HFFc6 (cell line): Measurements from ENCODE around the gene DGKZ. TPM values are rescaled to one million over a fixed set of nuclear protein-coding genes. Genes with fewer than 3 reads are reported as not detected.
A peak's percentile ranks its signal among the peaks of the same experiment; 100 is the strongest.

ENCODE experiments used
- DNase-seq: peaks from one replicate; pipeline ENCODE4 v3.0.0-alpha.2; 2018
- H3K27ac Mint-ChIP-seq: 2 replicates; pipeline ENCODE4 v1.8.0; 2020; ENCODE audit warnings: mild to moderate bottlenecking, mixed read lengths
- H3K27me3 Mint-ChIP-seq: 2 replicates; pipeline ENCODE4 v1.8.0; 2021; ENCODE audit warnings: mild to moderate bottlenecking, moderate library complexity, mixed read lengths; ENCODE audit not compliant: insufficient read depth
- H3K36me3 Mint-ChIP-seq: 2 replicates; pipeline ENCODE4 v1.8.0; 2021; ENCODE audit warnings: low read depth, mixed read lengths
- H3K4me1 Mint-ChIP-seq: 2 replicates; pipeline ENCODE4 v1.8.0; 2020; ENCODE audit warnings: low read depth, mixed read lengths
- H3K4me3 Mint-ChIP-seq: 2 replicates; pipeline ENCODE4 v1.8.0; 2020; ENCODE audit warnings: mild to moderate bottlenecking, moderate library complexity, mixed read lengths
- H3K9me3 Mint-ChIP-seq: 2 replicates; pipeline ENCODE4 v1.8.0; 2020; ENCODE audit warnings: mild to moderate bottlenecking, mixed read lengths
- microRNA-seq: library from miRNA; unstranded; fragments of <30 nt; microRNA quantifications from one replicate; pipeline ENCODE4, GENCODE V29; 2019
- total RNA-seq, 6 experiments: library from RNA; stranded (reverse); fragmentation: NEBNext Ultra II Directional; extraction: Animal tissue kit (Norgen Biotek cat#: 25700); gene quantifications; 2 replicates in 1 of 6; 3 replicates in 5 of 6; pipeline ENCODE4 v1.2.3, GENCODE V29; 2021
- TF ChIP-seq, protein P1 (sequence below): fragments of 200-600 bp; sonication (generic); IDR thresholded peaks from 2 replicates; pipeline ENCODE4 v1.5.0; 2021; ENCODE audit warnings: antibody characterized with exemption, mild to moderate bottlenecking

Gene DGKZ
- total RNA-seq, 6 experiments from 2014 or later = 40.4 to 49.8 (median 46.2) TPM

DNA sequence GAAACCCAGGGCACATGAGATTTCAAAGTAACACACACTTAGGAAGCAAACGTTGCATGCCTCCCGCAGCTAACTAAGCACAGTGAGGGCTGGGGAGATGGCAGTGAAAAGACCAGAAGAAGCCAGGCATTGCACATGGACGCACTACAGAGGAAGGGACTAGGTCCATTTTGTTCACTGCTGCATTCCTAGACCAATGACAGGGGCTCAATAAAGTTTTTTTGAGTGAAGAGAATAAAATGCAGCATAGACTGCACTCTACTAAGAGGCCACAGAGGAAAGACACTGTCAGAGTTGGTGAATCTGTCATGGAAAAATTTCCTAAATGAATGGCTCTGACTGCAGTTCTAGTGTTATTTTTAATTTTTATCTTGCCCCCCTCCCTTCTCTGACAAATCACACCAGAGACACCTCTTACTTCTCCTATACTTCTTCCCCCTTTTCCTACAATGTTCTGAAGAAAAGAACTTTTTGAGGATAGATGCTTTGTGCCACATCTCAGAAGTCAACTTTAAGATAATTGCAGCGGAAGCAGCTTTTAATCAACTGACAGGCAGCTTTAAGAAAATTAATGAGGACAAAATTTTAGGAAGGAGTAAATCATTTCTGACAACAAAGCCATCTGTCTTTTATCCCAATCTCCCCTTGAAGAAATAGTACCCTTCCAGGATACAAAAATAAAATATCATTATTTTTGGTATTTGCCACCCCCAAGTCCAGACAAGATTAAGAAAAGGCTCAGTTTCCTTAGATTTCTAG is 79.1 kb downstream of the DGKZ start:
- H3K9me3 Mint-ChIP-seq = no peaks in the 10 kb centered on the region
- no peaks in the 10 kb centered on the region; the same call in 1 of the 2 replicates for H3K27me3 Mint-ChIP-seq
- TF ChIP-seq, protein P1, sequence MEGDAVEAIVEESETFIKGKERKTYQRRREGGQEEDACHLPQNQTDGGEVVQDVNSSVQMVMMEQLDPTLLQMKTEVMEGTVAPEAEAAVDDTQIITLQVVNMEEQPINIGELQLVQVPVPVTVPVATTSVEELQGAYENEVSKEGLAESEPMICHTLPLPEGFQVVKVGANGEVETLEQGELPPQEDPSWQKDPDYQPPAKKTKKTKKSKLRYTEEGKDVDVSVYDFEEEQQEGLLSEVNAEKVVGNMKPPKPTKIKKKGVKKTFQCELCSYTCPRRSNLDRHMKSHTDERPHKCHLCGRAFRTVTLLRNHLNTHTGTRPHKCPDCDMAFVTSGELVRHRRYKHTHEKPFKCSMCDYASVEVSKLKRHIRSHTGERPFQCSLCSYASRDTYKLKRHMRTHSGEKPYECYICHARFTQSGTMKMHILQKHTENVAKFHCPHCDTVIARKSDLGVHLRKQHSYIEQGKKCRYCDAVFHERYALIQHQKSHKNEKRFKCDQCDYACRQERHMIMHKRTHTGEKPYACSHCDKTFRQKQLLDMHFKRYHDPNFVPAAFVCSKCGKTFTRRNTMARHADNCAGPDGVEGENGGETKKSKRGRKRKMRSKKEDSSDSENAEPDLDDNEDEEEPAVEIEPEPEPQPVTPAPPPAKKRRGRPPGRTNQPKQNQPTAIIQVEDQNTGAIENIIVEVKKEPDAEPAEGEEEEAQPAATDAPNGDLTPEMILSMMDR = no peak
- no peak overlapping the region for H3K4me3 Mint-ChIP-seq
- peaks cover 2% of the 10 kb centered on the region for H3K36me3 Mint-ChIP-seq
- H3K27ac Mint-ChIP-seq = no peak overlapping the region
- DNase-seq = no peak
- peaks cover 28% of the 10 kb centered on the region for H3K4me1 Mint-ChIP-seq

DNA sequence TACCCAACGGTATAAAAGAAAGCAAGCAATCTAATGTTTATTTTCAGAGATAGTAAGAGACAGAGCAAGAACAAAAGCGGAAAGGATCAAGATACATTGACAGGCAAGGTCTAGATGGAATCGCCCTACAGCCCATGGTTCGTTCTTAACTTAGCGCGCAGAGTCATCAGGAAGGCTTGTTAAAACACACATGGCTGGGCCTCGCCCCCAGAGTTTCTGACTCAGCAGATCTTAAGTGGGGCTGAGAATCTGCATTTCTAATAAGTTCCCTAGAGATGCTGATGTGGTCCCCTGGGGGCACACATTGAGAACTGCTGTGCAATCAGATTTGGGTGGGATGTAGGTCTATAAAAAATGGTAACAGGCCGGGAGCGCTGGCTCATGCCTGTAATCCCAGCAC is 80.1 kb downstream of the DGKZ start:
- H3K9me3 Mint-ChIP-seq = no peaks in the 10 kb centered on the region
- H3K27me3 Mint-ChIP-seq = no peaks in the 10 kb centered on the region; the same call in 1 of the 2 replicates
- peaks cover 27% of the 10 kb centered on the region for H3K4me1 Mint-ChIP-seq
- no peak for DNase-seq
- H3K27ac Mint-ChIP-seq = no peak overlapping the region
- H3K4me3 Mint-ChIP-seq = no peak overlapping the region
- peaks cover 5% of the 10 kb centered on the region for H3K36me3 Mint-ChIP-seq
- TF ChIP-seq, protein P1 = no peak

DNA sequence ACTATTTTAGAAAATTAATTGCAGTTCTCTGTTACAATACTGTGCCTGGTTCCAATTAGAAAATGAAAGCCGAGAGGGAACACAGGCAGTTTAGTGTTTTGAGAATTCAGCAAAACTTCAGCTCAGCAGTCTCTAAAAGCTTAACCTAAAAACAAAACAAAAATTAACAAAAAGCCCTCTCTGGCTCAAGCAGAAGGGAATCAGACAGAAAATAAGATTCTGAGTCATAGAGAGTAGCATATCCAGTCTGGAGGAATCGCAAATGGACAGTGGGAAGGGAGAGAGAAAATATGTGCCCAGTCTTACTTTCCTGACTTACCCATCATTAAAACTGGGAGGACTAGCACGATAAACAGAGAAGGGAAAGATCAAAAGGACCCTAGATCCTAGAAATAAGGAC is 82.5 kb downstream of the DGKZ start:
- TF ChIP-seq, protein P1 = no peak
- Mint-ChIP-seq H3K9me3 (no peaks in the 10 kb centered on the region), H3K4me3 (no peak overlapping the region), H3K36me3 (peaks cover 5% of the 10 kb centered on the region), H3K27ac (peak overlapping the region; percentile 47), H3K4me1 (peaks cover 20% of the 10 kb centered on the region), H3K27me3 (no peaks in the 10 kb centered on the region; the same call in 1 of the 2 replicates)
- no peak for DNase-seq

Small RNA genes lying within 50 kb of the gene (microRNA-seq; reads per million reads assigned to microRNA genes)
- gene MIR4688 = not detected

Other genes with a start within 250 kb of the DGKZ start
- 10 to 100 TPM; 25.5 to 32.4 (median 26.2) TPM for gene PHF21A, start 226.0 kb upstream of the DGKZ start, total RNA-seq
- 100 to 1,000 TPM; 282 to 328 (median 310) TPM for gene CREB3L1, start 69.8 kb upstream of the DGKZ start, total RNA-seq
- 10 to 100 TPM in 5 of 6 experiments, 1 to 10 TPM in 1; 9.7 to 22.9 (median 18.9) TPM for gene MDK, start 34.2 kb downstream of the DGKZ start, total RNA-seq
- not detected for gene CHRM4, start 44.3 kb downstream of the DGKZ start, total RNA-seq
- gene AMBRA1, start 246.6 kb downstream of the DGKZ start, total RNA-seq = 10 to 100 TPM; 23.2 to 25.9 (median 24.4) TPM